SK-N-SH (cell line): ENCODE measurements around the gene KLK3.

Source experiments
- CTCF ChIP-seq: fragments of 200-600 bp; sonication (generic); IDR thresholded peaks from 2 replicates; pipeline ENCODE4 v1.6.1; 2017; ENCODE audit warnings: antibody characterized with exemption, mild to moderate bottlenecking, moderate library complexity
- ELF1 ChIP-seq: IDR thresholded peaks from 2 replicates; pipeline ENCODE4 v1.4.0; 2012
- GATA2 ChIP-seq: sonication (generic); formaldehyde crosslinking; IDR thresholded peaks from 2 replicates; pipeline ENCODE4 v1.5.0; 2020; ENCODE audit warnings: mild to moderate bottlenecking, missing genetic modification reagents
- NFIC ChIP-seq: IDR thresholded peaks from 2 replicates; pipeline ENCODE4 v1.4.0; 2012; ENCODE audit warnings: borderline replicate concordance
- POLR2AphosphoS5 ChIP-seq: IDR thresholded peaks from 2 replicates; pipeline ENCODE4 v1.6.1; 2012; ENCODE audit warnings: low read depth, low read length
- RFX5 ChIP-seq: IDR thresholded peaks from 2 replicates; pipeline ENCODE4 v1.6.1; 2012; ENCODE audit warnings: mild to moderate bottlenecking, improper control_type of control experiment, low read length
- ZBTB33 ChIP-seq: IDR thresholded peaks from 2 replicates; pipeline ENCODE4 v1.4.0; 2012; ENCODE audit warnings: low read depth, borderline replicate concordance

- no peak for TF ChIP-seq ELF1
- no peak for TF ChIP-seq CTCF
- TF ChIP-seq ZBTB33: no peak
- TF ChIP-seq POLR2AphosphoS5: no peak
- no peak for TF ChIP-seq GATA2 (CRISPR knock-in tag)
- no peak for TF ChIP-seq NFIC
- TF ChIP-seq RFX5: no peak
Measured at GRCh38 chr19:50876456-50876855, 21.7 kb downstream of the KLK3 start.
